K562 (cell line): ENCODE measurements around the gene USB1. TPM values are rescaled to one million over a fixed set of nuclear protein-coding genes. Genes with fewer than 3 reads are reported as not detected.
A peak's percentile ranks its signal among the peaks of the same experiment; 100 is the strongest.

Experiments
- ATF6 ChIP-seq: sonication (generic); formaldehyde crosslinking; IDR thresholded peaks from 2 replicates; pipeline ENCODE4 v1.4.0; 2020; ENCODE audit warnings: mild to moderate bottlenecking, missing genetic modification reagents
- CREB3 ChIP-seq: fragments of 450-650 bp; conservative IDR thresholded peaks from 2 replicates; pipeline ENCODE4 v1.6.1; 2016; ENCODE audit warnings: missing genetic modification characterization, low read depth, mild to moderate bottlenecking, missing compliant biosample characterization, moderate library complexity
- E4F1 ChIP-seq: fragments of 250-450 bp; sonication (Bioruptor Pico); IDR thresholded peaks from 2 replicates; pipeline ENCODE4 v1.5.0; 2021; ENCODE audit warnings: mild to moderate bottlenecking, borderline replicate concordance
- HDAC2 ChIP-seq: fragments of 450-650 bp; IDR thresholded peaks from 2 replicates; pipeline ENCODE4 v1.6.1; 2016; ENCODE audit warnings: mild to moderate bottlenecking
- JUNB ChIP-seq: fragments of 450-650 bp; formaldehyde crosslinking; conservative IDR thresholded peaks from 2 replicates; pipeline ENCODE4 v1.4.0; 2020; ENCODE audit warnings: mild to moderate bottlenecking
- NCOA4 ChIP-seq: fragments of 450-650 bp; IDR thresholded peaks from 2 replicates; pipeline ENCODE4 v1.6.1; 2018; ENCODE audit warnings: mild to moderate bottlenecking; ENCODE audit not compliant: partially characterized antibody
- NEUROD1 ChIP-seq: fragments of 150-350 bp; IDR thresholded peaks from 2 replicates; pipeline ENCODE4 v1.6.1; 2014; ENCODE audit warnings: borderline replicate concordance, low read length, low read depth; ENCODE audit not compliant: partially characterized antibody
- RUNX1 ChIP-seq: sonication (generic); IDR thresholded peaks from 2 replicates; pipeline ENCODE4 v1.6.1; 2016; ENCODE audit warnings: antibody characterized with exemption, low read depth
- SAFB ChIP-seq: fragments of 200-400 bp; formaldehyde crosslinking; IDR thresholded peaks from 2 replicates; pipeline ENCODE4 v1.6.1; 2017; ENCODE audit warnings: low read depth, low read length, borderline replicate concordance
- THRA ChIP-seq: fragments of 450-650 bp; IDR thresholded peaks from 2 replicates; pipeline ENCODE4 v1.6.1; 2017; ENCODE audit warnings: mild to moderate bottlenecking, moderate library complexity
- ZNF24 ChIP-seq: fragments of 450-650 bp; IDR thresholded peaks from 2 replicates; pipeline ENCODE4 v1.6.1; 2016
- ZNF311 ChIP-seq: fragments of 250-450 bp; sonication (Bioruptor Pico); IDR thresholded peaks from 2 replicates; pipeline ENCODE4 v1.4.0; 2020; ENCODE audit warnings: mild to moderate bottlenecking, moderate library complexity
- ZNF609 ChIP-seq: sonication (generic); formaldehyde crosslinking; IDR thresholded peaks from 2 replicates; pipeline ENCODE4 v1.8.1; 2023; ENCODE audit warnings: missing genetic modification reagents, mild to moderate bottlenecking, borderline replicate concordance
- polyA plus RNA-seq, 8 experiments: library from polyadenylated mRNA; depleted of rRNA in 4 of 8; stranded (reverse) in 5 of 8; unstranded in 3 of 8; fragments of >200 nt; fragmentation: Nextera tagmentation in 2 of 8; fragmentation: Illumina TruSeq in 1 of 8; extraction: Ambion mirVana in 2 of 8; extraction: Trizol in 1 of 8; gene quantifications; 2 replicates each; pipeline versions ENCODE4 v1.2.1 to v1.2.3, GENCODE V29; 2011 to 2014; ENCODE audit warnings: inconsistent platforms in 1 of 8, missing spikeins in 1 of 8
- total RNA-seq, 7 experiments: library from RNA; depleted of rRNA in 6 of 7; stranded (reverse); fragments of >200 nt in 6 of 7; fragmentation: Illumina TruSeq in 2 of 7; extraction: Trizol in 2 of 7; gene quantifications; 2 replicates each; pipeline versions ENCODE4 v1.2.1 to v1.2.3, GENCODE V29; 2011 to 2021; ENCODE audit warnings: low replicate concordance in 1 of 7

The USB1 gene
- total and polyA plus RNA-seq, 9 of the 15 experiments (the other 6 are each of a cell fraction or from before 2014, with no cell fraction given), result 11.6 to 73.6 (median 19.4) TPM

GRCh38 chr16:58020628-58021521, 19.7 kb downstream of the USB1 start (continued):
- TF ChIP-seq JUNB (CRISPR knock-in tag), result no peak
- TF ChIP-seq SAFB, result no peak
- no peak for TF ChIP-seq CREB3 (tag)
- TF ChIP-seq ZNF609 (CRISPR knock-in tag), result no peak
- no peak for TF ChIP-seq THRA
- TF ChIP-seq HDAC2, result no peak
- no peak for TF ChIP-seq NEUROD1
- no peak for TF ChIP-seq RUNX1
- TF ChIP-seq ATF6 (CRISPR knock-in tag), result no peak
- no peak for TF ChIP-seq ZNF24
- TF ChIP-seq ZNF311 (CRISPR knock-in tag), result no peak
- no peak for TF ChIP-seq E4F1 (CRISPR knock-in tag)
- peak; percentile 35 for TF ChIP-seq NCOA4
